Forelimb muscle (tissue), 1 donor: ENCODE results near the gene SHANK2. TPM values are rescaled to one million over a fixed set of nuclear protein-coding genes. Genes with fewer than 3 reads are reported as not detected.

Experiments
- DNase-seq: peaks from one replicate; pipeline ENCODE4 v3.0.0-alpha.2; 2013; ENCODE audit warnings: low read depth
- polyA plus RNA-seq: library from polyadenylated mRNA; unstranded; fragments of 120-200 nt; gene quantifications from one replicate; pipeline ENCODE4 v1.2.1, GENCODE V29; 2013; ENCODE audit not compliant: insufficient read length

Gene SHANK2
- 1.3 TPM for polyA plus RNA-seq

- DNase-seq: no peak
Observed at GRCh38 chr11:71252269-71252769, at the start of gene SHANK2. TSS of gene SHANK2 (minus strand) at chr11:71252577. CDS start at chr11:71147326, 105,251 bp downstream.

- no peak for DNase-seq
Observed at GRCh38 chr11:71301858-71302533, 49.6 kb upstream of the SHANK2 start.

GRCh38 chr11:71301046-71301857, 48.9 kb upstream of the SHANK2 start:
- DNase-seq: no peak

GRCh38 chr11:71300187-71300586, 47.8 kb upstream of the SHANK2 start:
- DNase-seq: no peak

- no peak for DNase-seq
Observed at GRCh38 chr11:71298761-71299181, 46.4 kb upstream of the SHANK2 start.

GRCh38 chr11:71298016-71298550, 45.7 kb upstream of the SHANK2 start:
- no peak for DNase-seq

- no peak for DNase-seq
Observed at GRCh38 chr11:71294846-71295600, 42.6 kb upstream of the SHANK2 start.

- DNase-seq: no peak
Observed at GRCh38 chr11:71293961-71294782, 41.8 kb upstream of the SHANK2 start.

GRCh38 chr11:71286701-71287643, 34.6 kb upstream of the SHANK2 start:
- peak; percentile 16 for DNase-seq

GRCh38 chr11:71285111-71285510, 32.7 kb upstream of the SHANK2 start:
- no peak for DNase-seq

GRCh38 chr11:71284525-71285092, 32.2 kb upstream of the SHANK2 start:
- DNase-seq: no peak

- no peak for DNase-seq
Observed at GRCh38 chr11:71283971-71284441, 31.6 kb upstream of the SHANK2 start.

- no peak for DNase-seq
Observed at GRCh38 chr11:71282581-71283351, 30.4 kb upstream of the SHANK2 start.

GRCh38 chr11:71281831-71282230, 29.5 kb upstream of the SHANK2 start:
- no peak for DNase-seq

- no peak for DNase-seq
Observed at GRCh38 chr11:71281204-71281603, 28.8 kb upstream of the SHANK2 start.

GRCh38 chr11:71279916-71280645, 27.7 kb upstream of the SHANK2 start:
- no peak for DNase-seq

- DNase-seq: no peak
Observed at GRCh38 chr11:71272161-71272560, 19.8 kb upstream of the SHANK2 start.
